HEK293 (cell line): ENCODE measurements around the gene PTPN6.

ENCODE experiments used
- CTCF ChIA-PET: fragments of 350-600 bp; formaldehyde crosslinking; extraction: SDS; loops from one replicate; lab custom pipeline; 2021; ENCODE audit warnings: antibody characterized with exemption; lab: Yijun Ruan, JAX
- POLR2A ChIA-PET: fragments of 300-600 bp; formaldehyde crosslinking; extraction: SDS; loops from one replicate; lab custom pipeline; 2020; ENCODE audit warnings: antibody characterized with exemption, inconsistent platforms; lab: Yijun Ruan, JAX
- H3K27ac ChIP-seq: fragments of 200-500 bp; sonication (Bioruptor generic); 2 replicates; pipeline ENCODE4 v1.5.1; 2014; ENCODE audit warnings: low read depth, low read length, control low read depth, inconsistent platforms; ENCODE audit errors: extremely low read depth
- H3K36me3 ChIP-seq, 2 experiments: fragments of 200-500 bp in 1 of 2; sonication (Bioruptor generic) in 1 of 2; 1 replicate in 1 of 2; 2 replicates in 1 of 2; pipeline ENCODE4 v1.5.1; 2014 to 2017; ENCODE audit warnings: inconsistent platforms in 2 of 2, low read length in 2 of 2; ENCODE audit not compliant: control insufficient read depth in 2 of 2, insufficient read depth in 1 of 2
- H3K4me1 ChIP-seq: fragments of 200-500 bp; sonication (Bioruptor generic); 2 replicates; pipeline ENCODE4 v1.5.1; 2014; ENCODE audit warnings: mild to moderate bottlenecking, low read length, inconsistent platforms; ENCODE audit not compliant: control insufficient read depth, insufficient read depth
- H3K4me3 ChIP-seq: 2 replicates; pipeline ENCODE4 v1.5.1; 2011; ENCODE audit warnings: low read depth, mild to moderate bottlenecking, control low read depth, low read length, moderate library complexity
- H3K9me3 ChIP-seq: fragments of 200-500 bp; sonication (Bioruptor generic); 2 replicates; pipeline ENCODE4 v1.5.1; 2014; ENCODE audit warnings: low read depth, low read length, inconsistent platforms; ENCODE audit not compliant: control insufficient read depth, insufficient read depth
- BCL11A ChIP-seq: fragments of 450-650 bp; formaldehyde crosslinking; IDR thresholded peaks from 2 replicates; pipeline ENCODE4 v1.5.1; 2016; ENCODE audit warnings: low read depth, missing biosample characterization, missing genetic modification characterization
- CTCF ChIP-seq: fragments of 450-650 bp; formaldehyde crosslinking; IDR thresholded peaks from 2 replicates; pipeline ENCODE4 v1.5.1; 2016; ENCODE audit warnings: missing biosample characterization, missing genetic modification characterization
- EGR2 ChIP-seq: fragments of 450-650 bp; formaldehyde crosslinking; IDR thresholded peaks from 2 replicates; pipeline ENCODE4 v1.5.1; 2016; ENCODE audit warnings: low read depth, missing biosample characterization, missing genetic modification characterization
- FEZF1 ChIP-seq: fragments of 450-650 bp; formaldehyde crosslinking; IDR thresholded peaks from 2 replicates; pipeline ENCODE4 v1.5.1; 2016; ENCODE audit warnings: missing biosample characterization, missing genetic modification characterization
- KLF16 ChIP-seq: fragments of 450-650 bp; formaldehyde crosslinking; IDR thresholded peaks from 2 replicates; pipeline ENCODE4 v1.5.1; 2017; ENCODE audit warnings: missing biosample characterization, missing genetic modification characterization
- KLF17 ChIP-seq: fragments of 450-650 bp; formaldehyde crosslinking; IDR thresholded peaks from 2 replicates; pipeline ENCODE4 v1.5.1; 2016; ENCODE audit warnings: missing biosample characterization, missing genetic modification characterization
- SP2 ChIP-seq: fragments of 450-650 bp; formaldehyde crosslinking; IDR thresholded peaks from 2 replicates; pipeline ENCODE4 v1.5.1; 2016; ENCODE audit warnings: missing biosample characterization, missing genetic modification characterization
- YY2 ChIP-seq: fragments of 450-650 bp; formaldehyde crosslinking; IDR thresholded peaks from 2 replicates; pipeline ENCODE4 v1.5.1; 2016; ENCODE audit warnings: missing biosample characterization, missing genetic modification characterization
- ZBTB21 ChIP-seq: fragments of 450-650 bp; formaldehyde crosslinking; IDR thresholded peaks from 2 replicates; pipeline ENCODE4 v1.5.1; 2017; ENCODE audit warnings: missing biosample characterization, missing genetic modification characterization
- ZFHX2 ChIP-seq: fragments of 450-650 bp; formaldehyde crosslinking; conservative IDR thresholded peaks from 2 replicates; pipeline ENCODE4 v1.5.1; 2016; ENCODE audit warnings: missing biosample characterization, missing genetic modification characterization
- ZNF10 ChIP-seq: fragments of 450-650 bp; formaldehyde crosslinking; IDR thresholded peaks from 2 replicates; pipeline ENCODE4 v1.5.1; 2017; ENCODE audit warnings: missing biosample characterization, missing genetic modification characterization
- ZNF175 ChIP-seq: fragments of 450-650 bp; formaldehyde crosslinking; IDR thresholded peaks from 2 replicates; pipeline ENCODE4 v1.5.1; 2016; ENCODE audit warnings: missing biosample characterization, missing genetic modification characterization
- ZNF184 ChIP-seq: fragments of 450-650 bp; IDR thresholded peaks from 2 replicates; pipeline ENCODE4 v1.5.1; 2018; ENCODE audit warnings: missing biosample characterization, mild to moderate bottlenecking, missing genetic modification characterization
- ZNF248 ChIP-seq: fragments of 450-650 bp; formaldehyde crosslinking; IDR thresholded peaks from 2 replicates; pipeline ENCODE4 v1.5.1; 2017; ENCODE audit warnings: missing biosample characterization, missing genetic modification characterization
- ZNF324 ChIP-seq: fragments of 450-650 bp; formaldehyde crosslinking; IDR thresholded peaks from 2 replicates; pipeline ENCODE4 v1.5.1; 2016; ENCODE audit warnings: missing biosample characterization, missing genetic modification characterization
- ZNF558 ChIP-seq: fragments of 450-650 bp; formaldehyde crosslinking; IDR thresholded peaks from 2 replicates; pipeline ENCODE4 v1.5.1; 2016; ENCODE audit warnings: missing biosample characterization, missing genetic modification characterization
- ZNF580 ChIP-seq: fragments of 450-650 bp; formaldehyde crosslinking; IDR thresholded peaks from 2 replicates; pipeline ENCODE4 v1.5.1; 2016; ENCODE audit warnings: missing biosample characterization, missing genetic modification characterization
- ZNF600 ChIP-seq: fragments of 450-650 bp; formaldehyde crosslinking; IDR thresholded peaks from 2 replicates; pipeline ENCODE4 v1.5.1; 2016; ENCODE audit warnings: missing biosample characterization, missing genetic modification characterization
- ZNF658 ChIP-seq: fragments of 450-650 bp; formaldehyde crosslinking; IDR thresholded peaks from 2 replicates; pipeline ENCODE4; 2016; ENCODE audit warnings: missing biosample characterization, missing genetic modification characterization
- ZNF777 ChIP-seq: fragments of 450-650 bp; formaldehyde crosslinking; IDR thresholded peaks from 2 replicates; pipeline ENCODE4 v1.5.1; 2017; ENCODE audit warnings: missing biosample characterization, missing genetic modification characterization, borderline replicate concordance
- TF ChIP-seq, protein P1 (sequence below): fragments of 450-650 bp; formaldehyde crosslinking; IDR thresholded peaks from 2 replicates; pipeline ENCODE4 v1.5.1; 2016; ENCODE audit warnings: missing biosample characterization, missing genetic modification characterization

The PTPN6 gene

DNA sequence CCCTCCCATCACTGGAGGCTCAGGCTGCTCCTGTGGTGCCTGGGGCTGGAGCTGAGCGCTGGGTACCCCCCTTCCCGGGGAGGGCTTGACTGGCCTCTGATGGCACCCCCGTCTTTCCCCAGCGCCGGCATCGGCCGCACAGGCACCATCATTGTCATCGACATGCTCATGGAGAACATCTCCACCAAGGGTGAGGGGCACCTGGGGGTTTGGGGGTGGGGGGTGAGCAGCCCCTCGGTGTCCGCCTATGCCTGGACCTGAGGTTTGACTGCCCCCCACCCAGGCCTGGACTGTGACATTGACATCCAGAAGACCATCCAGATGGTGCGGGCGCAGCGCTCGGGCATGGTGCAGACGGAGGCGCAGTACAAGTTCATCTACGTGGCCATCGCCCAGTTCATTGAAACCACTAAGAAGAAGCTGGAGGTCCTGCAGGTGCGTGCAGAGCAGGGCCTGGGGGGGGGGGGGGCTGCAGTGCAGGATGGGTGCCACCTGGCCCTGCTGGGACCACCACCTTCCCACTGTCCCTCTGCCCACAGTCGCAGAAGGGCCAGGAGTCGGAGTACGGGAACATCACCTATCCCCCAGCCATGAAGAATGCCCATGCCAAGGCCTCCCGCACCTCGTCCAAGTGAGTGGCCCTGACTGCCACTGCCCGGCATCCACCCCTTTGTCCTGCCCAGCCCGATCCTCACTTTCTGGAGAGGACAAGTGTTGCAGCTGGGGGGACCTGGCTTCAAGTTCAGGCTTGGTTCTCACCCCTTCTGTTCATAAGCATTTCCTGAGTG, 8.8 kb downstream of the PTPN6 start (continued):
- TF ChIP-seq ZNF324 (tag by site-specific recombination): no peak

DNA sequence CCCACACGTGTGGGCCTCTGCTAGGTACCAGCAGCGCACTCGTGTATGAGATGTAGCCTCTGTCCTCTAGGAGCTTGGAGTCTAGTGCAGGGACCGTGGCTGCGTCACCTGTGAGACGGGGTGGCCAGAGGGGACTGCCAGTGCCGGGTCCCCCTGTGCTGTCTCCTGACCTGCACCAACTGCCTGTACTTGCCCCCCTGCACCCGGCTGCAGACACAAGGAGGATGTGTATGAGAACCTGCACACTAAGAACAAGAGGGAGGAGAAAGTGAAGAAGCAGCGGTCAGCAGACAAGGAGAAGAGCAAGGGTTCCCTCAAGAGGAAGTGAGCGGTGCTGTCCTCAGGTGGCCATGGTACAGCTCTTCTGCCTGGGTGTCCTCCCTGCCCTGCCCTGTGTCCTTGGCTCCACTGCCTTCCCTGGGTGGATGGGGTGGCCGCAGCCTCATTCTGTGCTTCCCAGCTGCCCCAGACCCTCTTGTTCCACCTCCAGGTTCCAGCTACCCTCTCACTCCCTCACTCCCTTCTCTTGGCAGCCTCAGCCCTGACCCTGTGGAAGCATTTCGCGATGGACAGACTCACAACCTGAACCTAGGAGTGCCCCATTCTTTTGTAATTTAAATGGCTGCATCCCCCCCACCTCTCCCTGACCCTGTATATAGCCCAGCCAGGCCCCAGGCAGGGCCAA, 9.6 kb downstream of the PTPN6 start:
- POLR2A ChIA-PET: interaction anchor here (1.5 to 3.2 kb wide), 2 partner anchors 15 to 17 kb away, joined by 6 to 22 read pairs; partner anchors contain the start of genes C12orf57 and RNU7-1
- CTCF ChIA-PET: interaction anchor here (0.6 to 7.7 kb wide), 5 partner anchors 10 to 152 kb away, joined by 3 to 138 read pairs (median 10); partner anchors contain the start of genes C12orf57, PTPN6 and RNU7-1
- H3K4me3 ChIP-seq: no peak overlapping the region

DNA sequence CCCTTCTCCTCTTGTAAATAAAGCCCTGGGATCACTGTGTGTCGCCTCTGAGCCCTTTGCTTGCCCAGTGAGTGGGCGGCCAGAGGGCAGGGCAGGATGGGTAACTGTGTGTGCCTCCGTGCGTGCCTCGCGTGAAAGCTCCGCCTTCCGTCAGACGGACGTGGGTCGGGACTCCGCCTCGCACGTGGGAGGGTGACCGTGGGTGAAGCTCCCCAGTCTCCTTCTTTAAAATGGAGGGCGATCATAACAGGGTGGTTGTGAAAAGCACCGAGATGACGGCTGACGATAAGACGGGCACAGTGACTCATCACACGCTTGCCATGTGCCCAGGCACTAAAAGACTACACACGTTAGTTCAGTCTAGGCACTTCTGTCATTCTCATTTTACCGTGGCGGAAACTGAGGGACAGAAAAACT, 10.1 kb downstream of the PTPN6 start:
- H3K36me3 ChIP-seq: peaks cover 0 to 24% of the 10 kb centered on the region in 2 experiments; a peak in 1 of 3 replicates
- H3K27ac ChIP-seq: peak overlapping the region; percentile 45
- peaks cover 2% of the 10 kb centered on the region; the same call in 1 of the 2 replicates for H3K4me1 ChIP-seq
- H3K4me3 ChIP-seq: no peak overlapping the region
- ChIA-PET POLR2A (interaction anchor here (1.0 to 3.2 kb wide), 3 partner anchors 16 to 195 kb away, joined by 6 to 22 read pairs (median 6); partner anchors contain the start of genes C12orf57, PTMS and RNU7-1), CTCF (interaction anchor here (0.6 to 7.7 kb wide), 11 partner anchors 8 to 152 kb away, joined by 3 to 138 read pairs (median 4); partner anchors contain the start of genes C12orf57, C1RL, PTPN6 and RNU7-1)
- no peaks in the 10 kb centered on the region for H3K9me3 ChIP-seq
- 0 out of 2 replicates have a peak, but pooled peaks have one; percentile 37 for TF ChIP-seq ZNF580 (tag by site-specific recombination)
- TF ChIP-seq EGR2 (tag by site-specific recombination): peak; percentile 98
- no peak for TF ChIP-seq KLF16 (tag by site-specific recombination)
- peak; percentile 65 for TF ChIP-seq SP2
- TF ChIP-seq ZNF658 (tag by site-specific recombination): no peak
- peak; percentile 56 for TF ChIP-seq YY2 (tag by site-specific recombination)
- peak; percentile 14; the same call in 1 of the 2 replicates for TF ChIP-seq ZNF10 (tag by site-specific recombination)
- peak; percentile 42; the same call in 1 of the 2 replicates for TF ChIP-seq ZNF184 (tag by site-specific recombination)
- TF ChIP-seq ZNF558 (tag by site-specific recombination): no peak
- TF ChIP-seq ZFHX2 (tag by site-specific recombination): peak; percentile 99
- 0 out of 2 replicates have a peak, but pooled peaks have one; percentile 34 for TF ChIP-seq FEZF1 (tag by site-specific recombination)
- TF ChIP-seq KLF17 (tag by site-specific recombination): peak; percentile 43; the same call in 1 of the 2 replicates
- TF ChIP-seq ZNF600 (tag by site-specific recombination): peak; percentile 81
- TF ChIP-seq, protein P1, sequence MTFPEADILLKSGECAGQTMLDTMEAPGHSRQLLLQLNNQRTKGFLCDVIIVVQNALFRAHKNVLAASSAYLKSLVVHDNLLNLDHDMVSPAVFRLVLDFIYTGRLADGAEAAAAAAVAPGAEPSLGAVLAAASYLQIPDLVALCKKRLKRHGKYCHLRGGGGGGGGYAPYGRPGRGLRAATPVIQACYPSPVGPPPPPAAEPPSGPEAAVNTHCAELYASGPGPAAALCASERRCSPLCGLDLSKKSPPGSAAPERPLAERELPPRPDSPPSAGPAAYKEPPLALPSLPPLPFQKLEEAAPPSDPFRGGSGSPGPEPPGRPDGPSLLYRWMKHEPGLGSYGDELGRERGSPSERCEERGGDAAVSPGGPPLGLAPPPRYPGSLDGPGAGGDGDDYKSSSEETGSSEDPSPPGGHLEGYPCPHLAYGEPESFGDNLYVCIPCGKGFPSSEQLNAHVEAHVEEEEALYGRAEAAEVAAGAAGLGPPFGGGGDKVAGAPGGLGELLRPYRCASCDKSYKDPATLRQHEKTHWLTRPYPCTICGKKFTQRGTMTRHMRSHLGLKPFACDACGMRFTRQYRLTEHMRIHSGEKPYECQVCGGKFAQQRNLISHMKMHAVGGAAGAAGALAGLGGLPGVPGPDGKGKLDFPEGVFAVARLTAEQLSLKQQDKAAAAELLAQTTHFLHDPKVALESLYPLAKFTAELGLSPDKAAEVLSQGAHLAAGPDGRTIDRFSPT: peak; percentile 73
- TF ChIP-seq BCL11A: peak; percentile 55; the same call in 1 of the 2 replicates
- TF ChIP-seq ZNF248: no peak
- 0 out of 2 replicates have a peak, but pooled peaks have one; percentile 16 for TF ChIP-seq ZNF324 (tag by site-specific recombination)

More for the DNA sequence above, 9.6 kb downstream of the PTPN6 start:
- Histone ChIP-seq H3K9me3 (no peaks in the 10 kb centered on the region), H3K4me1 (peaks cover 2% of the 10 kb centered on the region; the same call in 1 of the 2 replicates), H3K36me3 (peaks cover 0 to 18% of the 10 kb centered on the region in 2 experiments; a peak in 1 of 3 replicates), H3K27ac (peak overlapping the region; percentile 45; the same call in 1 of the 2 replicates)
- TF ChIP-seq ZNF777 (tag by site-specific recombination) (no peak), ZNF175 (tag by site-specific recombination) (no peak), ZBTB21 (tag by site-specific recombination) (no peak), EGR2 (tag by site-specific recombination) (no peak), CTCF (tag by site-specific recombination) (peak; percentile 92)
